ENCODE measurements around the gene FLNB. TPM values are rescaled to one million over a fixed set of nuclear protein-coding genes. Genes with fewer than 3 reads are reported as not detected.

Gene FLNB
- total RNA-seq, 1 experiment from 2014 or later, result 83.4 TPM

- H3K23ac ChIP-seq (ENCODE audit: insufficient read length, low read depth, low read length), result no peak overlapping the region
- no peak overlapping the region for H3K27ac ChIP-seq (ENCODE audit: insufficient read length, low read depth, low read length)
- H3K4me1 Mint-ChIP-seq, result no peaks in the 10 kb centered on the region
- no peaks in the 10 kb centered on the region; the same call in 1 of the 2 replicates for H3K27me3 ChIP-seq (ENCODE audit: insufficient read depth, low read length)
- H3K27me3 Mint-ChIP-seq (ENCODE audit: low read depth), result no peaks in the 10 kb centered on the region
- no peak overlapping the region for H3K18ac ChIP-seq (ENCODE audit: insufficient read length, low read depth, low read length)
- H2BK15ac ChIP-seq (ENCODE audit: low read depth, low read length), result no peak overlapping the region
- H3K9me3 ChIP-seq (ENCODE audit: control insufficient read depth, low read depth, low read length), result no peaks in the 10 kb centered on the region
- no CpG with 5 or more reads among the region's 3 CpGs for WGBS (ENCODE audit: extremely low coverage, insufficient read length, low lambda C conversion rate)
- no peak overlapping the region for H2BK120ac ChIP-seq (ENCODE audit: low read depth, low read length, poor library complexity, severe bottlenecking)
- no peak overlapping the region for H4K91ac ChIP-seq (ENCODE audit: insufficient read length, low read depth, low read length)
- H3K27ac Mint-ChIP-seq, result no peak overlapping the region
- H4K8ac ChIP-seq (replicated peaks; ENCODE audit: insufficient read length, low read depth, low read length), result no peak overlapping the region
- H3K4ac ChIP-seq (ENCODE audit: low read depth, low read length), result no peak overlapping the region
- H3K9ac ChIP-seq (ENCODE audit: extremely low read depth, insufficient read length, low read length), result no peak overlapping the region
- H4K5ac ChIP-seq (ENCODE audit: insufficient read length, low read depth, low read length), result no peak overlapping the region
- H4K20me1 ChIP-seq (ENCODE audit: control insufficient read depth, insufficient read depth, insufficient read length), result no peaks in the 10 kb centered on the region
- no peak overlapping the region for H2BK20ac ChIP-seq (ENCODE audit: low read depth, low read length, poor library complexity, severe bottlenecking)
- no peaks in the 10 kb centered on the region for H3K9me3 Mint-ChIP-seq
- H3K36me3 Mint-ChIP-seq (ENCODE audit: insufficient read depth in 1 of 3, low read depth in 3 of 3), result peaks cover 34 to 81% (median 72%) of the 10 kb centered on the region in 3 experiments; a peak in 6 of 7 replicates
- H2AK5ac ChIP-seq (ENCODE audit: insufficient read length, low read length), result no peak overlapping the region
- TF ChIP-seq CTCF (conservative IDR thresholded peaks at IDR 0.05), result no peak
- H3K4me1 ChIP-seq (ENCODE audit: insufficient read depth, low read length), result no peaks in the 10 kb centered on the region
- H2BK5ac ChIP-seq (ENCODE audit: insufficient read length, low read length), result no peak overlapping the region
- H2AFZ ChIP-seq (ENCODE audit: low read length), result no peak overlapping the region
- no peaks in the 10 kb centered on the region for H3K23me2 ChIP-seq (ENCODE audit: insufficient read length, low read depth, low read length, poor library complexity, severe bottlenecking)
- no peak overlapping the region for H2BK12ac ChIP-seq (ENCODE audit: insufficient read length, low read depth, low read length)
- H3K79me2 ChIP-seq (ENCODE audit: insufficient read depth, low read length), result no peaks in the 10 kb centered on the region
- DNase-seq, result no peak
- no peak overlapping the region for H3K4me2 ChIP-seq (ENCODE audit: insufficient read depth, insufficient read length, low read length)
- no peaks in the 10 kb centered on the region for H3K79me1 ChIP-seq (ENCODE audit: insufficient read depth, low read depth, low read length, poor library complexity, severe bottlenecking)
- no peak overlapping the region for H3K14ac ChIP-seq (ENCODE audit: insufficient read depth, low read length)
- no peak overlapping the region for H3K56ac ChIP-seq (ENCODE audit: insufficient read length, low read depth, low read length)
- H3T11ph ChIP-seq (ENCODE audit: low read length), result no peak overlapping the region
- no peak overlapping the region for H3K4me3 Mint-ChIP-seq
Measured at GRCh38 chr3:58151637-58152036, 143.4 kb downstream of the FLNB start.

All from H9 (cell line).